CD4-positive, CD25-positive, alpha-beta regulatory T cell (primary cell): ENCODE results near the gene PBX3. TPM values are rescaled to one million over a fixed set of nuclear protein-coding genes. Genes with fewer than 3 reads are reported as not detected.

Source experiments
- ATAC-seq, 2 donors: fragments of 150-1000 bp; cut with Tn5 transposase; one replicate each; pipeline ENCODE4 v1.10.0; 2021; ENCODE audit warnings: low read depth in 2 of 2, moderate number of reproducible peaks in 2 of 2, moderate library complexity in 1 of 2
- DNase-seq, 3 donors: peaks; one replicate each; pipeline versions ENCODE4 v3.0.0 to v3.0.0-alpha.2; 2012 to 2022; ENCODE audit warnings: mixed read lengths in 1 of 3
- H3K27ac ChIP-seq: one replicate; pipeline ENCODE4 v1.7.0; 2013; ENCODE audit warnings: mild to moderate bottlenecking, low read length; ENCODE audit not compliant: insufficient read depth, poor library complexity, severe bottlenecking
- H3K27me3 ChIP-seq: one replicate; pipeline ENCODE4 v1.7.0; 2013; ENCODE audit warnings: low read length; ENCODE audit not compliant: control insufficient read depth, insufficient read depth
- H3K36me3 ChIP-seq: one replicate; pipeline ENCODE4 v1.7.0; 2013; ENCODE audit warnings: mild to moderate bottlenecking, low read length, moderate library complexity; ENCODE audit not compliant: control insufficient read depth, insufficient read depth
- H3K4me1 ChIP-seq: 2 replicates; pipeline ENCODE4 v1.7.0; 2013; ENCODE audit warnings: mild to moderate bottlenecking, low read length; ENCODE audit not compliant: insufficient read depth, control insufficient read depth, poor library complexity, severe bottlenecking
- H3K4me3 ChIP-seq: one replicate; pipeline ENCODE4 v1.7.0; 2013; ENCODE audit warnings: low read depth, mild to moderate bottlenecking, low read length, moderate library complexity
- H3K9me3 ChIP-seq, 2 experiments: 1 replicate in 1 of 2; 2 replicates in 1 of 2; pipeline ENCODE4 v1.7.0; 2013; ENCODE audit warnings: low read length in 2 of 2, mild to moderate bottlenecking in 1 of 2, moderate library complexity in 1 of 2; ENCODE audit not compliant: control insufficient read depth in 2 of 2
- H3K27ac Mint-ChIP-seq, 3 donors: one replicate each; pipeline ENCODE4 v1.8.0; 2020 to 2022; ENCODE audit warnings: mild to moderate bottlenecking in 3 of 3, mixed read lengths in 3 of 3, moderate library complexity in 2 of 3
- H3K27me3 Mint-ChIP-seq: one replicate; pipeline ENCODE4 v1.8.0; 2022; ENCODE audit warnings: mild to moderate bottlenecking, mixed read lengths
- H3K36me3 Mint-ChIP-seq: one replicate; pipeline ENCODE4 v1.8.0; 2020; ENCODE audit warnings: mixed read lengths
- H3K4me1 Mint-ChIP-seq, 4 donors: one replicate each; pipeline ENCODE4 v1.8.0; 2020 to 2022; ENCODE audit warnings: mixed read lengths in 4 of 4, mild to moderate bottlenecking in 1 of 4
- H3K4me3 Mint-ChIP-seq, 4 donors: one replicate each; pipeline ENCODE4 v1.8.0; 2020 to 2022; ENCODE audit warnings: mild to moderate bottlenecking in 4 of 4, mixed read lengths in 4 of 4, moderate library complexity in 3 of 4
- H3K9me3 Mint-ChIP-seq, 7 donors: one replicate each; pipeline ENCODE4 v1.8.0; 2020 to 2022; ENCODE audit warnings: mixed read lengths in 7 of 7, mild to moderate bottlenecking in 3 of 7, moderate library complexity in 2 of 7
- polyA plus RNA-seq, 4 donors: library from polyadenylated mRNA; unstranded; fragments of 300-500 nt; fragmentation: Illumina TruSeq; gene quantifications; one replicate each; pipeline ENCODE4 v1.2.3, GENCODE V29; 2021
- total RNA-seq: library from RNA; stranded (reverse); gene quantifications from one replicate; pipeline ENCODE4 v1.2.3, GENCODE V29; 2022

The PBX3 gene
- total and polyA plus RNA-seq, 5 donors from 2014 or later, result 3.7 to 18.3 (median 4.7) TPM

- DNase-seq (no peak), ATAC-seq (no peak)
- H3K9me3 ChIP-seq, result no peaks in the 10 kb centered on the region
- H3K27me3 ChIP-seq, result no peaks in the 10 kb centered on the region
- no peaks in the 10 kb centered on the region for H3K27me3 Mint-ChIP-seq
- H3K36me3 ChIP-seq, result no peaks in the 10 kb centered on the region
- H3K27ac Mint-ChIP-seq, result no peak overlapping the region
- peaks cover 0 to 1% (median 0%) of the 10 kb centered on the region in 7 donors for H3K9me3 Mint-ChIP-seq
- peaks cover 4 to 14% (median 7%) of the 10 kb centered on the region in 4 donors for H3K4me1 Mint-ChIP-seq
- H3K27ac ChIP-seq, result no peak overlapping the region
- H3K4me3 ChIP-seq, result no peak overlapping the region
- H3K4me3 Mint-ChIP-seq, result no peak overlapping the region
- H3K4me1 ChIP-seq, result no peaks in the 10 kb centered on the region
- H3K36me3 Mint-ChIP-seq, result no peaks in the 10 kb centered on the region
These were observed 105.2 kb downstream of the PBX3 start for GRCh38 chr9:125852386-125852785.

DNA sequence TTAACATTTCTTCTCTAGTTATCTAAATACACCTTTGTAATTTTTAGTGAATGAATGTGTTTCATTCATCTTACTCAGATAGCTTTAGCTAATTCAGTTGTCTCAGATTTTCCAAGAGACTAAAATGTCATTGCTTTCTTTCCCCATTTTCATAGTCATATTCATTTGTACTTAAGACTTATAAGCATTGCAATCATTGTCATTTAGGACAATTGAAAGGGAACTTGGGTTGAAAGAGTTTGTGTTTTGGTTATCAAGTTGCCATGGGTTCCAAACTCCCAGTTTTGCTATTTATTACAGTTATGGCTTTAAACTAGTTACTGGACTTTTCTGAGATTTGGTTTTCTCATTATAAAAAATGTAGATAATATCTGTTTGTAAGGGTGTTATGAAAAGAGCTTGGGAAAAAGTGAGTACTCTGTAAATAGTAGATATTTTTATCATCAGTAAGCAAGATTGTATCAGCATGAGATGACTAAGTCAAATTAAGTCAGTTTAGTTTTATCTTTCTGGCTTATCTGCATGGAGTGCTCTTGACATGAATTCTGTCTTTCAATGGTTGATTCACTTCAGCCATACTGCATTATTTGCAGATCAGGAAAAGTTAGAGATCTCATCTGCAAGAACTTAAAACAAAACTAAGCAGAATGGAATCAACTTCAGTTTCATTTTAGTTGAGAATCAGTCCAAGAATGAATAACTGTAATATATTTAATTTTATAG, 107.5 kb downstream of the PBX3 start:
- no peaks in the 10 kb centered on the region for H3K4me1 ChIP-seq
- no peak overlapping the region for H3K27ac ChIP-seq
- no peak overlapping the region for H3K4me3 ChIP-seq
- H3K36me3 ChIP-seq, result no peaks in the 10 kb centered on the region
- Mint-ChIP-seq H3K4me1 (peaks cover 4 to 12% (median 8%) of the 10 kb centered on the region in 4 donors), H3K9me3 (peaks cover 0 to 1% (median 0%) of the 10 kb centered on the region in 7 donors), H3K27me3 (no peaks in the 10 kb centered on the region), H3K4me3 (no peak overlapping the region), H3K27ac (no peak overlapping the region), H3K36me3 (peaks cover 3% of the 10 kb centered on the region)
- DNase-seq (no peak), ATAC-seq (no peak)
- no peaks in the 10 kb centered on the region for H3K27me3 ChIP-seq
- no peaks in the 10 kb centered on the region for H3K9me3 ChIP-seq

DNA sequence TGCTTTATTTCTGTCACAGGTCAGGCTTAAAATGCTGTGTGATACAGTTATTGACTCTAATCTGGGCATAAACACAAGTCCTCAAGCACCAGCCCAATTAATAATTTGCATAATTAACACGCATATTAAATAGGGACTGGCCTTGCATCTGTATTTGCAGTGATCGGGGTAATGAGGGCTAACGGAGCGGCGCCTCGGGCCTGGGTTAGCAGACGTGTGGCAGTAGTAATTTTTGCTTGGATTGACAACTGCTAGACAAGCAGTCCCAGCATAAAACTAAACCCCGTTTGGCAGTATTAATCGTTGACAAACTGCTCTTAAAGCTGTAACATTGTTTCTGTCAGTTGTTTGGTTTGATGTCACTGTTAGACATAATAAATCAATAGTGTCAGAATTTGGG, 109.2 kb downstream of the PBX3 start:
- no peaks in the 10 kb centered on the region for H3K36me3 ChIP-seq
- ATAC-seq (no peak), DNase-seq (no peak)
- no peaks in the 10 kb centered on the region for H3K27me3 ChIP-seq
- H3K27me3 Mint-ChIP-seq, result no peaks in the 10 kb centered on the region
- H3K36me3 Mint-ChIP-seq, result peaks cover 12% of the 10 kb centered on the region
- H3K27ac Mint-ChIP-seq, result no peak overlapping the region
- peaks cover 0 to 3% (median 0%) of the 10 kb centered on the region in 7 donors for H3K9me3 Mint-ChIP-seq
- H3K4me1 ChIP-seq, result no peaks in the 10 kb centered on the region
- H3K4me1 Mint-ChIP-seq, result peaks cover 4 to 12% (median 8%) of the 10 kb centered on the region in 4 donors
- H3K4me3 Mint-ChIP-seq, result no peak overlapping the region
- no peaks in the 10 kb centered on the region for H3K9me3 ChIP-seq
- no peak overlapping the region for H3K4me3 ChIP-seq
- H3K27ac ChIP-seq, result no peak overlapping the region

- no peak overlapping the region for H3K4me3 ChIP-seq
- DNase-seq, result no peak
- H3K27me3 ChIP-seq, result no peaks in the 10 kb centered on the region
- H3K27ac Mint-ChIP-seq, result no peak overlapping the region
- no peak overlapping the region for H3K27ac ChIP-seq
- no peaks in the 10 kb centered on the region for H3K36me3 ChIP-seq
- ATAC-seq, result no peak
- no peaks in the 10 kb centered on the region for H3K27me3 Mint-ChIP-seq
- no peaks in the 10 kb centered on the region for H3K4me1 ChIP-seq
- no peak overlapping the region for H3K4me3 Mint-ChIP-seq
- no peaks in the 10 kb centered on the region for H3K9me3 ChIP-seq
- H3K9me3 Mint-ChIP-seq, result peaks cover 0 to 3% (median 0%) of the 10 kb centered on the region in 7 donors
- peaks cover 17% of the 10 kb centered on the region for H3K36me3 Mint-ChIP-seq
- H3K4me1 Mint-ChIP-seq, result peaks cover 0 to 15% (median 2%) of the 10 kb centered on the region in 4 donors
These were observed 114.4 kb downstream of the PBX3 start for GRCh38 chr9:125861405-125862058.

DNA sequence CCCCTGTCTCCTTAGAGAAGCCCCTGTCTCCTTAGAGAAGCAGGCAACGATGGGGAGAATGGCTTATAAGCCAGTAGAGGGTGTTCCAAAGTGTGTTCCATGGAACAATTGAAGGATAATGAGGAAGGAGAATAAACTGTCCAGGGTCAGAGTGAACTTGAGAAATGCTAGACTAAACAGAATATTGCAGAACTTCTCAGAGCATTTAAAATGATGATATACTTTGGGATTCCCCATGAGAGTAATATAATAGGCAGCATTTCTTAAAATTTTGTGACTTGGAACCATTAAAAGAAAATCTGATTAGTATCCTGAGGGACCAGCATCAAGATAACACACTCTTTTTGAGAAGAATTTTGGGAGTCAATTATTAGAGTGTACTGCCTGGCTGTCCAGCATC, 116.8 kb downstream of the PBX3 start:
- no peak for ATAC-seq
- no peak overlapping the region for H3K4me3 ChIP-seq
- H3K27me3 ChIP-seq, result no peaks in the 10 kb centered on the region
- DNase-seq, result no peak
- H3K9me3 ChIP-seq, result no peaks in the 10 kb centered on the region
- Mint-ChIP-seq H3K36me3 (peaks cover 17% of the 10 kb centered on the region), H3K4me3 (no peak overlapping the region), H3K4me1 (peaks cover 0 to 8% (median 4%) of the 10 kb centered on the region in 4 donors), H3K27ac (no peak overlapping the region), H3K27me3 (no peaks in the 10 kb centered on the region), H3K9me3 (peaks cover 0 to 3% (median 0%) of the 10 kb centered on the region in 7 donors)
- H3K36me3 ChIP-seq, result no peaks in the 10 kb centered on the region
- H3K4me1 ChIP-seq, result no peaks in the 10 kb centered on the region
- no peak overlapping the region for H3K27ac ChIP-seq

DNA sequence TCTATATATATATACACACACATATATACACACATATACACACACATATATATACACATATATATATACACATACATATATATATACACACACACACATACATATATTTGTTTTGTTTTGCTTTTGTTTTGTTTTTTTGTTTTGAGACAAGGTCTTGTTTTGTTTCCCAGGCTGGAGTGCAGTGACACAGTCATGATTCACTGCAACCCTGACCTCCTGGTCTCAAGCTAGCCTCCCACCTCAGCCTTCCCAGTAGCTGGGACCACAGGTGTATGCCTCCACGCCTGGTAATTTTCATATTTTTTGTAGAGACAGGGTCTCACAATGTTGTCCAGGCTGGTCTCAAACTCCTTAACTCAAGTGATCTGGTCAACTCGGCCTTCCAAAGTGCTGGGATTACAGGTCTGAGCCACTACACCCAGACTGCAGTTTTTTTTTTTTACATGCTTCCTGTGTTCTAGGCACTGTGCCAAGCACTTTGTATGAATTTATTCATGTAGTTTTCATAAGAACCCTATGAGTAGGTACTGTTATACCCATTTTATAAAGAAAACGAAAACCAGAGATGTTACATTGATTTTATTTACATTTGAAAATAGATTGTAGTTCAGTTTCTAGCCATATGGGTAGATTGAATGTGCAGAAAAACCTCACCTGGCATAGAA, 120.7 kb downstream of the PBX3 start:
- no peaks in the 10 kb centered on the region for H3K27me3 Mint-ChIP-seq

DNA sequence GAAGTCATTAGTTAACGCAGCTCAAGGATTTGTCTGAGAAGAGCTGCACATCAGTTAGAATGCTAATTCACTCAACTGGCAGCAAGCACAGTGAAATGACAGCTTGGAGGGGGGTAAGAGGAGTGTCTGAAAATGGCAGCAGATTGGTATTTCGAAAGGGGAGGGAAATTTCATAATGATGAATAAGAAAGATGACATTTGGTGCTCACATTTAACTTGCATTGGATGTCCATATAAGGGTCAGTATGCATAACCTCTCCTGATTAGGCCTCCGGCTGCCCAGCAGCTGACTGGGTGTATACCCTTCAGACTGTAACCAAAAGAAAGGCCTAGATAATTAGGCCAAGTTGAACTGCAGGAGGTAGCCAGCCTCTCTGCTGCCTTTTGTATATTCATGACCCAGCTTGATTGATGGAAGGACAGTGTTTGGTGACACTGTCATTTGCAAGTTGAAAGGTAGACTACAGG, 131.0 kb downstream of the PBX3 start:
- no peak overlapping the region for H3K27ac Mint-ChIP-seq
- Histone ChIP-seq H3K4me1 (no peaks in the 10 kb centered on the region), H3K27me3 (no peaks in the 10 kb centered on the region), H3K36me3 (no peaks in the 10 kb centered on the region), H3K9me3 (no peaks in the 10 kb centered on the region), H3K4me3 (no peak overlapping the region), H3K27ac (no peak overlapping the region)
- ATAC-seq (no peak), DNase-seq (no peak)
- H3K4me1 Mint-ChIP-seq, result peaks cover 0 to 10% (median 2%) of the 10 kb centered on the region in 4 donors
- no peak overlapping the region for H3K4me3 Mint-ChIP-seq
- H3K36me3 Mint-ChIP-seq, result no peaks in the 10 kb centered on the region
- H3K27me3 Mint-ChIP-seq, result no peaks in the 10 kb centered on the region
- H3K9me3 Mint-ChIP-seq, result no peaks in the 10 kb centered on the region

More for the DNA sequence above, 120.7 kb downstream of the PBX3 start:
- Histone ChIP-seq H3K4me3 (no peak overlapping the region), H3K27me3 (no peaks in the 10 kb centered on the region), H3K4me1 (no peaks in the 10 kb centered on the region), H3K9me3 (no peaks in the 10 kb centered on the region), H3K36me3 (no peaks in the 10 kb centered on the region), H3K27ac (no peak overlapping the region)
- no peak overlapping the region for H3K4me3 Mint-ChIP-seq
- H3K27ac Mint-ChIP-seq, result no peak overlapping the region
- H3K9me3 Mint-ChIP-seq, result no peaks in the 10 kb centered on the region
- DNase-seq, result no peak
- H3K36me3 Mint-ChIP-seq, result no peaks in the 10 kb centered on the region
- H3K4me1 Mint-ChIP-seq, result peaks cover 0 to 9% (median 2%) of the 10 kb centered on the region in 4 donors
- ATAC-seq, result no peak
